K562 (cell line): ENCODE data around the gene CSRP2. TPM values are rescaled to one million over a fixed set of nuclear protein-coding genes. Genes with fewer than 3 reads are reported as not detected.

ENCODE experiments used
- ATAC-seq: fragments of 200-7000 bp; cut with Tn5 transposase; 3 replicates; pipeline ENCODE4 v1.9.1; 2020; ENCODE audit warnings: moderate library complexity
- BruUV-seq: library from RNA; stranded (reverse); fragments of 400-500 nt; replicated peaks from 2 replicates; lab custom pipeline; 2021; lab: Mats Ljungman, UMichigan
- CTCF ChIA-PET: fragments of 300-600 bp; formaldehyde crosslinking; extraction: SDS; loops from one replicate; lab custom pipeline; 2021; ENCODE audit warnings: low intra/inter-chr PET ratio; lab: Yijun Ruan, JAX
- POLR2A ChIA-PET: fragments of 300-600, 350-650 bp; sonication (Branson Sonifier 250); formaldehyde crosslinking; extraction: SDS; loops from one replicate; lab custom pipeline; 2021; ENCODE audit warnings: antibody characterized with exemption, inconsistent platforms; lab: Yijun Ruan, JAX
- DNase-seq, 4 experiments: peaks; one replicate each; pipeline versions ENCODE4 v3.0.0 to v3.0.0-alpha.2; 2011 to 2018; ENCODE audit warnings: low spot score in 3 of 4, mixed read lengths in 3 of 4; ENCODE audit errors: extremely low read depth in 1 of 4
- FAIRE-seq: peaks from 2 replicates; lab custom pipeline; 2011; peaks lifted over from hg19 to GRCh38; lab: Jason Lieb, UNC
- H2AFZ ChIP-seq: 2 replicates; pipeline ENCODE4 v1.6.0; 2011; ENCODE audit warnings: low read depth, low read length, control low read depth, inconsistent platforms
- H3K27ac ChIP-seq: fragments of 200-600 bp; 3 replicates; pipeline ENCODE4 v1.8.0; 2011; ENCODE audit warnings: low read depth, mild to moderate bottlenecking, control low read depth, inconsistent platforms, low read length, moderate library complexity, mixed read lengths; ENCODE audit errors: extremely low read depth
- H3K27me3 ChIP-seq, 2 experiments: fragments of 300-600 bp in 1 of 2; 2 replicates in 1 of 2; 3 replicates in 1 of 2; pipeline versions ENCODE4 v1.6.0 to v1.8.0; 2011; ENCODE audit warnings: inconsistent platforms in 2 of 2, low read length in 2 of 2, mild to moderate bottlenecking in 1 of 2, mixed read lengths in 1 of 2, moderate library complexity in 1 of 2; ENCODE audit not compliant: control insufficient read depth in 2 of 2, insufficient read depth in 2 of 2
- H3K36me3 ChIP-seq: fragments of 300-600 bp; 3 replicates; pipeline ENCODE4 v1.8.0; 2011; ENCODE audit warnings: mild to moderate bottlenecking, low read length, inconsistent platforms; ENCODE audit not compliant: control insufficient read depth, insufficient read depth
- H3K4me1 ChIP-seq, 2 experiments: fragments of 200-600 bp in 1 of 2; replicated peaks in 1 of 2; 2 replicates in 1 of 2; 3 replicates in 1 of 2; pipeline versions ENCODE4 v1.5.1 to v1.8.0; 2011; ENCODE audit warnings: inconsistent platforms in 2 of 2, low read length in 2 of 2, mild to moderate bottlenecking in 1 of 2, mixed read lengths in 1 of 2, moderate library complexity in 1 of 2; ENCODE audit not compliant: control insufficient read depth in 2 of 2, insufficient read depth in 2 of 2
- H3K4me2 ChIP-seq: 2 replicates; pipeline ENCODE4 v1.6.1; 2011; ENCODE audit warnings: low read length, control low read depth, inconsistent platforms, mixed read lengths; ENCODE audit not compliant: insufficient read depth
- H3K4me3 ChIP-seq: fragments of 200-600 bp; sonication (generic), shearing (Covaris generic); 2 replicates; pipeline ENCODE4 v1.5.1; 2016; ENCODE audit warnings: control low read depth, inconsistent platforms
- H3K79me2 ChIP-seq: fragments of 200-600 bp; 3 replicates; pipeline ENCODE4 v1.8.0; 2011; ENCODE audit warnings: low read length, inconsistent platforms; ENCODE audit not compliant: control insufficient read depth, insufficient read depth
- H3K9ac ChIP-seq, 2 experiments: 2 replicates each; pipeline versions ENCODE4 v1.6.0 to v1.6.1; 2011; ENCODE audit warnings: low read depth in 2 of 2, low read length in 2 of 2, control low read depth in 1 of 2, inconsistent platforms in 1 of 2, mild to moderate bottlenecking in 1 of 2, mixed read lengths in 1 of 2; ENCODE audit not compliant: insufficient read depth in 1 of 2
- H3K9me1 ChIP-seq: one replicate; pipeline ENCODE4 v1.6.0; 2011; ENCODE audit warnings: inconsistent platforms, mild to moderate bottlenecking, low read length, moderate library complexity; ENCODE audit not compliant: control insufficient read depth, insufficient read depth
- H3K9me3 ChIP-seq: replicated peaks from 2 replicates; pipeline ENCODE4 v1.5.1; 2011; ENCODE audit warnings: low read depth, low read length, inconsistent platforms; ENCODE audit not compliant: control insufficient read depth, insufficient read depth
- H4K20me1 ChIP-seq: replicated peaks from 2 replicates; pipeline ENCODE4 v1.6.1; 2011; ENCODE audit warnings: low read length, inconsistent platforms, mixed read lengths; ENCODE audit not compliant: control insufficient read depth, insufficient read depth
- ESRRB ChIP-seq: fragments of 250-450 bp; sonication (Bioruptor Pico); IDR thresholded peaks from 2 replicates; pipeline ENCODE4 v1.5.0; 2020; ENCODE audit warnings: mild to moderate bottlenecking, moderate library complexity, borderline replicate concordance
- GTF2F1 ChIP-seq: IDR thresholded peaks from 2 replicates; pipeline ENCODE4 v1.6.1; 2011; ENCODE audit warnings: low read depth, low read length, improper control_type of control experiment
- HCFC1 ChIP-seq: IDR thresholded peaks from 2 replicates; pipeline ENCODE4 v1.6.1; 2012; ENCODE audit warnings: low read depth, low read length, improper control_type of control experiment
- HMG20B ChIP-seq: fragments of 250-450 bp; sonication (Bioruptor Pico); IDR thresholded peaks from 2 replicates; pipeline ENCODE4 v1.5.0; 2021; ENCODE audit warnings: mild to moderate bottlenecking
- KDM1A ChIP-seq, 2 experiments: fragments of 450-650 bp; IDR thresholded peaks; 2 replicates each; pipeline ENCODE4 v1.6.1; 2016; ENCODE audit warnings: mild to moderate bottlenecking in 2 of 2
- LARP7 ChIP-seq: fragments of 450-650 bp; IDR thresholded peaks from 2 replicates; pipeline ENCODE4 v1.6.1; 2016
- NCOA1 ChIP-seq: fragments of 450-650 bp; IDR thresholded peaks from 2 replicates; pipeline ENCODE4 v1.6.1; 2016; ENCODE audit warnings: low read depth
- NR0B1 ChIP-seq: fragments of 450-650 bp; IDR thresholded peaks from one replicate; pipeline ENCODE4 v1.6.1; 2018; ENCODE audit warnings: mild to moderate bottlenecking, moderate library complexity; ENCODE audit not compliant: partially characterized antibody
- NR2C2 ChIP-seq, 2 experiments: fragments of 200-800 bp in 1 of 2; sonication (Bioruptor generic) in 1 of 2; sonication (generic) in 1 of 2; formaldehyde crosslinking in 1 of 2; IDR thresholded peaks; 2 replicates each; pipeline versions ENCODE4 v1.6.1 to v1.8.0; 2016 to 2022; ENCODE audit warnings: mild to moderate bottlenecking in 1 of 2, missing compliant biosample characterization in 1 of 2, missing genetic modification characterization in 1 of 2, missing genetic modification reagents in 1 of 2
- NR2F6 ChIP-seq: fragments of 450-650 bp; formaldehyde crosslinking; IDR thresholded peaks from 2 replicates; pipeline ENCODE4 v1.4.0; 2020; ENCODE audit warnings: mild to moderate bottlenecking
- SFPQ ChIP-seq: fragments of 200-400 bp; formaldehyde crosslinking; IDR thresholded peaks from 2 replicates; pipeline ENCODE4 v1.6.1; 2017; ENCODE audit warnings: mild to moderate bottlenecking, low read depth, low read length, moderate library complexity
- SMARCA4 ChIP-seq: fragments of 450-650 bp; IDR thresholded peaks from 2 replicates; pipeline ENCODE4 v1.6.1; 2016
- SMARCE1 ChIP-seq: fragments of 450-650 bp; IDR thresholded peaks from 2 replicates; pipeline ENCODE4 v1.7.1; 2016; ENCODE audit warnings: mild to moderate bottlenecking
- UBTF ChIP-seq, 2 experiments: IDR thresholded peaks; 2 replicates each; pipeline ENCODE4 v1.6.1; 2012; ENCODE audit warnings: improper control_type of control experiment in 2 of 2, low read depth in 2 of 2, low read length in 2 of 2, borderline replicate concordance in 1 of 2
- ZNF354B ChIP-seq: fragments of 250-450 bp; sonication (Bioruptor Pico); IDR thresholded peaks from 2 replicates; pipeline ENCODE4 v1.4.0; 2020
- ZNF766 ChIP-seq: fragments of 200-800 bp; sonication (Bioruptor generic); conservative IDR thresholded peaks from 2 replicates; pipeline ENCODE4 v1.6.1; 2016; ENCODE audit warnings: missing genetic modification characterization, missing compliant biosample characterization
- WGBS: fragments of 100-300 bp; shearing (Covaris generic); methylation state at CpG from one replicate; pipeline ENCODE4 v1.1.6; 2016; ENCODE audit warnings: low coverage, mixed read lengths; ENCODE audit not compliant: insufficient coverage; ENCODE audit errors: missing lambda C conversion rate; 5-methylcytosine and 5-hydroxymethylcytosine counted together
- in situ Hi-C: fragments of 300-500 bp; cut with MboI; formaldehyde crosslinking; loops from 4 replicates; pipeline ENCODE4 v1.15.0; 2018; ENCODE audit warnings: inconsistent platforms, mixed read lengths
- intact Hi-C: fragments of 100-400 bp; cut with micrococcal nuclease; formaldehyde crosslinking; loops from 2 replicates; pipeline ENCODE4 v1.14.2; 2022
- polyA plus RNA-seq, 8 experiments: library from polyadenylated mRNA; depleted of rRNA in 4 of 8; stranded (reverse) in 5 of 8; unstranded in 3 of 8; fragments of >200 nt; fragmentation: Nextera tagmentation in 2 of 8; fragmentation: Illumina TruSeq in 1 of 8; extraction: Ambion mirVana in 2 of 8; extraction: Trizol in 1 of 8; gene quantifications; 2 replicates each; pipeline versions ENCODE4 v1.2.1 to v1.2.3, GENCODE V29; 2011 to 2014; ENCODE audit warnings: inconsistent platforms in 1 of 8, missing spikeins in 1 of 8
- total RNA-seq, 7 experiments: library from RNA; depleted of rRNA in 6 of 7; stranded (reverse); fragments of >200 nt in 6 of 7; fragmentation: Illumina TruSeq in 2 of 7; extraction: Trizol in 2 of 7; gene quantifications; 2 replicates each; pipeline versions ENCODE4 v1.2.1 to v1.2.3, GENCODE V29; 2011 to 2021; ENCODE audit warnings: low replicate concordance in 1 of 7

The CSRP2 gene
- total and polyA plus RNA-seq, 9 of the 15 experiments (the other 6 are each of a cell fraction or from before 2014, with no cell fraction given), result 0.32 to 6.2 (median 2.3) TPM

GRCh38 chr12:76847260-76847659 is 31.6 kb downstream of the CSRP2 start:
- no peak for ATAC-seq
- H3K4me2 ChIP-seq, result no peak overlapping the region
- H3K36me3 ChIP-seq, result peaks cover 43% of the 10 kb centered on the region
- no TSS peak for BruUV-seq
- no peaks in the 10 kb centered on the region for H4K20me1 ChIP-seq
- in situ Hi-C loops, result no loop called here
- no peak overlapping the region for H3K4me3 ChIP-seq
- intact Hi-C loops, result no loop called here
- CTCF ChIA-PET, result no interaction called here
- no peak for FAIRE-seq
- no peaks in the 10 kb centered on the region for H3K9me1 ChIP-seq
- no peaks in the 10 kb centered on the region for H3K27me3 ChIP-seq
- POLR2A ChIA-PET, result interaction anchor here (0.6 kb wide), 1 partner anchor 10 kb away, joined by 3 read pairs; no protein-coding TSS in a partner anchor
- no peak for DNase-seq
- TF ChIP-seq NR0B1 (no peak), LARP7 (no peak), NR2C2 (CRISPR knock-in tag; IDR thresholded peaks at IDR 0.05) (no peak), NR2C2 (tag; IDR thresholded peaks at IDR 0.05) (no peak), SFPQ (no peak), SMARCE1 (no peak), KDM1A (IDR thresholded peaks at IDR 0.05) (no peak), NR2F6 (no peak), ESRRB (CRISPR knock-in tag) (no peak), UBTF (IDR thresholded peaks at IDR 0.05; ENCODE audit: borderline replicate concordance in 1 of 2, low read depth in 2 of 2, low read length in 2 of 2) (no peak), ZNF766 (CRISPR knock-in tag) (no peak), SMARCA4 (no peak), GTF2F1 (no peak), ZNF354B (CRISPR knock-in tag) (no peak), HCFC1 (no peak), HMG20B (CRISPR knock-in tag) (no peak), NCOA1 (no peak)
- H3K9ac ChIP-seq, result no peak overlapping the region
- no peak overlapping the region for H3K27ac ChIP-seq
- no peaks in the 10 kb centered on the region for H3K9me3 ChIP-seq
- WGBS, result 70% methylated on average over 2 of the region's 2 CpGs
- H3K4me1 ChIP-seq, result no peaks in the 10 kb centered on the region
- H2AFZ ChIP-seq, result no peak overlapping the region
- H3K79me2 ChIP-seq, result no peaks in the 10 kb centered on the region
